Activated CD8-positive, alpha-beta memory T cell treated with anti-CD3 and anti-CD28 coated beads, Interleukin-2, amount 50 U/mL, for 4 hours (primary cell): ENCODE results near the gene DMWD.

Experiments
- DNase-seq: peaks from one replicate; pipeline ENCODE4 v3.0.0-alpha.2; 2020

The DMWD gene

DNA sequence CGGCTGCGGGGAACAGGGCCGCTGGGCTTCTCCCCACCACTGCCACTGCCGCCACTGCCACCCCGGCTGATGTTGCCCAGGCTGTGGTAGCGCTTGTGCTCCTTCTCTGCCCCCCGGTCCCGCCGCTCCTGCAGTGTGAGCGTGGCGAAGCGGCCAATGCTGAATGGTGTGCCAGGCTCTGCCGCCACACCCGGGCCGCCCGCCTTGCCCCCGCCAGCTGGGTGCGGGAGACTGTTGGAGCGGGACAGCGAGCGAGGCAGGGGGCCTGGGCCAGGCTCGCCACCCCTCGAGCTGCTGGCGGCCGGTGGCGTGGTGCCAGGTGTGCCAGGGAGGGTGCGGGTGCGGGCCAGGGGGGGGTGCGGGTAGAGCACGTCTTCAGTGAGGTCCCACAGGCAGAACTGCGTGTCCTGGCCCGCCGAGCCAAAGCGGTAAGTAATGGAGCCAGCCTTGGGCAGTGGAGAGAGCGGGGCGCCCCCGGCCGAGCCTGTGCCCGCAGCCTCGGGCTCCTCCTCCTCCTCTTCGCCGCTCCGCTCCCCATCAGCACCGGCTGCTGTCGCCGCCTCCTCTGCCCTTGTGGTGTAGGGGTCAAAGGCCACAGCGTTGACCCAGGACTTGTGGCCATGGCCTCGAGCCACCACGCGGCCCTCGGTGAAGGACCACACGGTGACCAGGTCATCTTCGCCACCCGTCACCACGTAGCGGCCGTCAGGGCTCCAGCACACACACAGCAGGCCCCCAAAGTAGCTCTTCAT lies 6.7 kb downstream of the DMWD start:
- no peak for DNase-seq

DNA sequence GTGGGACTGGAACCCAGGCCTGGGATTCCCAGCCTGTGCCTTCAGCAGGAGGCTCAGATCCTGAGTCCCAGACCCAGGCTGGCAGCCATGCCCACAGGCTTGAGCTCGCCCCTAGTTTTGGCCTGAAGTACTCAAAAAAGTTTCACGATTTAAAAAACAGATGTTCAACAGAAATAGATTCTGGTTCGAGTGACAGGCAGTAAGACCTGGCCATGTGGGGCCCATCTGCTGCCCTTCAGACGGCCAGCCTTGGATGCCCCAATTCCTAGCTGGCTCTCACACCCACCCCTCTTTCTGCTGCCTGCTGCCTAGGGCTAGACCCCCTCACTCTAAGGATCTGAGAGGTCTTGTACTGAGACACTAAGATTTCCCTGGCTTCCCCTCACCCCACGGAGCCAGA lies 7.5 kb downstream of the DMWD start:
- no peak for DNase-seq

DNA sequence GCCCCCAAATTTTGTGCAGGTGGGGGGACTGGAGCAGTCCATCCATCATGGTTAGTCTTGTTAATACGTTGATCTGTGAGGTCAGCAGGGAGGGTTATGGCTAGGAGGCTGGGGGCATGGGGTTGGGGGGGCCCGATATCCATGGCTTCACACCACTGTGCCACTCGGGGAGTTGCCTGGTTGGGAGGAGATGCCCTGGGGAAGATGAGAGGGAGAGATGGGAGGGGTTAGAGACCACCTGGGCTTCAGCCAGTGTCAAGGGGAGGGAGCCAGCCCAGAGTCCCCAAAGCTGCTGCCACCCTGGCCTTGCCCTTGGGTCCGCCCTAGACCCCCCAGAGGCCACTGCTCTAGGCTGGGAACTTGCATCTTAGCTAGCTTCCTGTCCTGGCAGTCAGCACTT lies 8.5 kb downstream of the DMWD start:
- no peak for DNase-seq

DNA sequence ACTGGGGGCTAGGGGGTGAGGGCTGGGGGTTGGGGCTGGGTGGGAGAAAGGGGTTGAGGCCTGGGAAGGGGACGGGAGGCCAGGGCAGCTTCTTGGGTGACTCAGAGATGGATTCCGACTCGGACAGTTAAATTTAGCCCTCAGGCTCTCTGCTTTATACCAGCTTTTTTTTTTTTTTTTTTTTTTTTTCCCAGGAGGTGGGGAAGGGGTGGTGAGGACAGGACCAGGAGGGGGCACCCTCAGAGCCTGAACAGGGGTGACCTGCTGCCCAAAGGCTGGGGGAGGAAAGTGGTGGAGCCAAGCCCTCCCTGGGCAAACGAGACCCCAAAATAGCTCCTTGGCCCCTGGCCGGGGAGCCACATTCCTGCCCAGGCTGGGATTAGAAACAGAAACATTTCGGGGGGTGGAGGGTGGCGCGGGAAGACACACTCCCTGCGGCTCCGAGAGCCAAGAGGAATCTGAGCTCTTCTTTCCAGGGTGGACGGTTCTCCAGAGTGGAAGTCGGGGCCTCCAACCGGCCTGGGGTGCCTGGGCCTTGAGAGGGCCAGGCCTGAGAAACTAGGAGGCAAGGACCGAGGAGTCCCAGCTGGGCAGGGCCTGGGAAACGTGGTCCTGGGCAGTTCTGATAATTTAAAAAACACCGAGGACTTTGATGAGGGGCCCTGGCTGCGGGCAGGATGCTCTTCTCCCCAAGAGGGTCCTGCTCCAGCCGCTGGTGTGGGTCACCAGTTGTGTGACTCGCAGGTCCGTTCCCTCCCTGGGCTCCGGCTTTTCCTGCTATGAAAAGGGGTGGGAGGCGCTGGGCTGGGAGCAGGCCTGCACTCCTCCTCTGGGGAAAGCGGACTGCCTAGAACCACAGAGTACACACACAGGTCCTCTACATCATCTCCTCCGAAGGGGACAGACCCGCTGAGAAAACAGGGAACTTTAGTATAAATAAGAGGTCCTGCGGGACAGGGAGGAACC lies 9.5 kb downstream of the DMWD start:
- no peak for DNase-seq

DNA sequence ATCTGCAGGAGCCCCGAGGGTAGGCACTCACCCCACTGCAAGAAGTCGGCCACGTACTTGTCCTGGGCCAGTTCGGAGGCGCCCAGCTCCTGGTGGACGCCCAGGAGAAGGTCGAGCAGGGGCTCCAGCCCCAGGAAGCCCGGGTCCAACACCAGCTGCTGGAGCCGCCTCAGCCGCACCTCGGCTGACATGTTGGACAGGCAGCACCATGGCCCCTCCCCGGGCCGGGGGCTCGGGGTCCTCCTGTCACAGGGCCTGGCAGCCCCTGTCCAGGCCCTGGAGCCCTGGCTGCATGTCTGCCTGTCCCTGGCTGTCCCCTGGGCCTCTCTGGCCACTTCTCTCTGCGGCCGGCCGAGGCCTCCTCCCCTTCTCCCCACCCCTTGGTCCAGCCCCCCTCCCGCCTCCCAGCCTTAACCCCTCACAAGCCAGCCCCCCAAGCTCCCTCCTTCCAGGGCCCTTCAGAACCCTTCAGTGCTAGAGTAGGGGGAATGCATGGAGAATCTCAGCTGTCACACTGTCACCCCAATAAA lies 10.4 kb downstream of the DMWD start, which contains the start of gene DMPK:
Gene DMPK (minus strand): TSS at position 329 of the 530 bp plus-strand sequence. CDS start 138 bp downstream, at position 191.
- no peak for DNase-seq

DNA sequence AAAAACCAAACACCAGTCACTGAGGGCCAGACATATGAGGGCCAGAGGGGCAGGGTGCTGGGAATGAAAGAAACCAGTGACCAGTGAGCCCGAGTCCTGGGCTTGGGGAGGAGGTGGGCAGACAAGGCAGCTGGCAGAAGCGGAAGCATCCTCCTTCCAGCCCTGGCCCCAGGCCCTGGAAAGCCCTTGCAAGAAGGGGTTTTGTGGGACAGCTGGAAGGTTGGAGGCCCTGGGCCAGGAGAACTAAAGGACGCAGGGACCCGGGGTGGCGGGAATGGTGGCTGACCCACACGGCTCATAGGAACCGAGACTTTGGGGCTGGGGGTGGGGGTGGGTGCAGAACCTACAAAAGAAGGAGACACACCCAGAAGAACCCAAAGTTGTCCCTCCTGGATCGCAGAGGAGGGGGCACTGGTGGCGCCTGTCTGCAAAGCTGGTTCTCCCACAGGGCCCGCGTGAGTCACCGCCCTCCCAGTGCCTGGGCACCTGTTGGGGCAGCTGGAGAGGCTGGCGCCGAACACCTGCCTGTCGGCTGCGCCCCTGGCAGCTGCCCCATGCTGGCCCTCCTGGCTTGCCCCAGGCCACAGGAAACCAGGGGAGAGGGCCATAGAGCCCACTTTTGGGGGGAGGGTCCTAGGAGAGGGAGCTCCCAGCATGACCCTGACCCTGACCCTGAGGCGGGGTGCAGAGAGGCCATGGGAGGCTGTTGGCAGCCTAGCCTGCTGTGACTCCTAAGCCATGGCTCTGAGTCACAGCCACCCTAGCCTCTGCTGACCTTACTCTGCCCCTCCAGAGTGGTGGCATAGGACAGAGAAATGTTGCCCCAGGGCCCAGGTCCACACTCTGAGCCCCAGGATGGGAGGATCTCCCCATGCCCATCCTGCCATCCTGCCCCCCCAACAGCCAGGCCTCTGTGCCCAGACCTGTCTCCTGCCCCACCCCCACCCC lies 11.2 kb downstream of the DMWD start:
- DNase-seq = no peak

DNA sequence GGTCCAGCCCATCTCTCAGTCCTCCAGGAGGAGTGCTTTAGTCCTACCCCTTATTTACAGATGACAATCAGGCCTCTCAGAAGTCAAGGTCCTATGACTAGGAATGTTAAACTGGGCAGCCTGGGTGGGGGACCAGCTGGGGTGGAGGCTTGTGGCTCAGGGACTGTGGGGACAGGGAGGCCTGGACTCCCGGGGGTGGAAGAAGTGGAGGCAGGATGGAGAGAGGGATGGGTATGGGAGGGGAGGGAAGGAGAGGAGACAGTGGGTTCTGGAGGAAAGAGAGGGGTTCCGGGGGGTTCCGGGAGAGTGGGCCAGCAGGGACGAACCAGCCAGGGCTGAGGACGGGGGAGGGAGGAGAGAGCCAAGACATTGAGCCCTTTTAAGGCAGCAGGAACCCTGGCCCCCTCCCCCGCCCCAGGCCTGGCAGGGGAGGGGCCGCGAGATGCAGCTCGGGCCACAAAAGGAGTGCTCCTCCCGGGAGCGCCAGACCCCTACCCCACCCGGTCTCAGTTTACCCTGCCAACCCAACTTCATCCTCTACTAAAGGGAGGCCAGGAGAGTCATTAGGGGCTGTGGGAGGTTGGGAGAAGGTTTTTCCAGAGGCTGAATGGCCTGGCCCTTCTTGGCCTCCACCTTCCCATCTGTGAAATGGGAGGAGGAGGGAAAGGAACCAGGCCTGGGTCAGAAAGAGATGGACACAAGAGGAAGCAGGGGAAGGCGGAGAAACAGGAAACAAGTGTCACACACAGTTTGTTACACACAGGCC lies 12.0 kb downstream of the DMWD start:
- DNase-seq = no peak

DNA sequence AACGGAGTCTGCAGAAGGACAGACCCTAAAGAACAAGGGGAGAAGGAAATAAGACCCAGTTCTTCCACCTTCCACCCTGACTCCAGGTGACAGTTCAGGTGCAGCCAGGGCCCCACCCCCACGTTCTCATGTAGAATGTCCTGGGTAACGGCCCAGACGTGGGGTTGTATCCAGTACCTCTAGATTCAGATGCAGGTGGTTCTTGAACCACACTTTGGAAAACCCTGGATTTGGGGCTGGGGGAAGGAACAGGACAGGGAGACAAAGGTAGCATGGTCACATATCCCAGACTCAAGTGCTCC lies 12.5 kb downstream of the DMWD start:
- DNase-seq = no peak

DNA sequence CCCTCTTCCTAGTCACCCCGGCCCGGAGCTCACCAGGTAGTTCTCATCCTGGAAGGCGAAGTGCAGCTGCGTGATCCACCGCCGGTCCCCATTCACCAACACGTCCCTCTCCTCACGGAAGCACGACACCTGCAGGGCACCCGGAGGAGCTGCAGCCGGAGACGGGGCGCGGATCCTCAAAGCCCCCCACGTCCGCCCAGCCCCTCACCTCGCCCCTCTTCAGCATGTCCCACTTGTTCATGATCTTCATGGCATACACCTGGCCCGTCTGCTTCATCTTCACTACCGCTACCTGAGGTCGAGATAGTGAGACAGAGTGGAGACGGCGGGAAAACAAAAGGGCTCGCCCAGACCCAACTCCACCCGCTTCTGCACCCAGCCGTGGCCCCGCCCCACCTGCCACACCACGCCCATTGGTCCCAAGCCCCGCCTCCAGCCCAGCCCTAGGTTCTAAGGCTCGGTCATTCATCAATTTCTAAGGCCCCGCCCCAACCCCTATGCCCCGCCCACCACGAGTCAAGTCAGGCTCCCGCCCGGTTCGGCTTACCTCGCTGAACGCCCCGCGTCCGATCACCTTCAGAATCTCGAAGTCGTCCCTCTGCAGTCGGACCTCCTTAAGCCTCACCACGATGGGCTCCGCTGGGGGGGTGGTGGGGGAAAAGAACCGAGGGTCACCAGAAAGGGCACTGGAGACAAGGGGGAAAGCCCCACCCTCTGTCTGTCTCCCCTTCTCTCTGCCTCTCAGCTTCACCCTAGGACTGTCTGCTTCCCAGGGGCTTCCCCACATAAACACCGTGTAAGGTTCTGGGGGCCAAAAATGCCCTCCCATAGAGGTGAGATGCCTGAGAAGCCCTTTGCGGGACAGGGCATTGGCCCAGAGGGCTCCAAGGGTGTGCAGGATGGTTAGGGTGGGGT lies 13.2 kb downstream of the DMWD start:
- DNase-seq = peak; percentile 77

DNA sequence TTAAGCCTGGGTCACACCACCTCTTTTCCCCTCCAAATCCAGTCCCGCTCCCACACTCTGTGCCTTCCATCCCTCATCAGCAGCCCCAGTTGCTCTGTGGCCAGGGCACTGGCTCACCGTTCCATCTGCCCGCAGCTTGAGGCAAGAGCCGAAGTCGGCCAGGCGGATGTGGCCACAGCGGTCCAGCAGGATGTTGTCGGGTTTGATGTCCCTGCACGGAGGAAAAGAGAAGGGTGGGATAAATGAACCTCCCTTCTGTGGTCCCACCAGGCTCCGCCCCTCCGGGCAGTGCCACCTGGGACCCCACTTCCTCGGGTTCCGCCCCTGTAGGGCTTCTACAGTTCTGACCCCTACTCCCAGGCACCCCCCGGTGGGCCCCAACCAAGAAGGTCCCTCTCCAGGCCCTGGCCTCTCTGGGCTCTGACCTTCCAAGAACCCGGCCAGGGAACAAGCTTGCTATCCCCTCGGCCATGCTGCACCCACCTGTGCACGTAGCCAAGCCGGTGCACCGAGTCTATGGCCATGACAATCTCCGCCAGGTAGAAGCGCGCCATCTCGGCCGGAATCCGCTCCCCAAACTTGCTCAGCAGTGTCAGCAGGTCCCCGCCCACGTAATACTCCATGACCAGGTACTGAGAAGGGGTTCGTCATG lies 14.5 kb downstream of the DMWD start:
- DNase-seq = no peak

DNA sequence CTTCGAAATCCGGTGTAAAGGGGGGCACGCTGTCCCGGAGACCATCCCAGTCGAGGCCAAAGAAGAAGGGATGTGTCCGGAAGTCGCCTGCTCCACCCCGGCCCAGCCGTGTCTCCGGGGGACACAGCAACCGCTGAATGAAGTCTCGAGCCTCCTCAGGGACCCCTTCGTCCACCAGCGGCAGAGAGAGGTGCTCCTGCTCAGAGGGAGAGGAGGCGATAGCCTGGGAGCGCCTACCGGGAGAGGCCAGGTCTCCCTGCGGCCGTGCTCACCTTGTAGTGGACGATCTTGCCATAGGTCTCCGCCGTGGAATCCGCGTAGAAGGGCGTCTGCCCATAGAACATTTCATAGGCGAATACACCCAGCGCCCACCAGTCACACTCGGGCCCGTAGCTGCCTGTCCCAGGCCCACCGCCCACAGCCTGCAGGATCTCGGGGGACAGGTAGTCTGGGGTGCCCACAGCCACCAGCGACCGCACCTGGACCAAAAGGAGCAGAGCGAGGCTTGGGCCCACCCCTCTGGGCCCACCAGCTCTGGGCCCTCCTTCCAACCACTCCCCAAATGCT lies 15.2 kb downstream of the DMWD start:
- DNase-seq = no peak

DNA sequence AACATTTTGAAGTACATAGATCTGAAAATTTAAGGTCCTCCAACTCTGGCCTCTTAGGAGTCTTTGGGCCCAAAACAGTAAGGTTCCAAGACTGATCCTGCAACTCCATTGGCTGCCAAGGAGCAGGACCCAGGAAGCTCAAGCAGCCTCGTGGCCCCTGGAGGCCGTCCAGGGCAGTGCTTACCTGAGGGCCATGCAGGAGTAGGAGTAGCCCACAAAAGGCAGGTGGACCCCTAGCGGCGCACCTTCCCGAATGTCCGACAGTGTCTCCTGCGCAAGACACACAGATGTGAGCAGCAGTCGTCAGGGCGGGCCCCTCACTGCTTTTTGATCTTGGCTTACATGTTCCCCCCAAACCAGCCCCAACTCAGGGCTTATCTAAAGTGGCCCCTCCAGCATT lies 17.9 kb downstream of the DMWD start:
- no peak for DNase-seq

DNA sequence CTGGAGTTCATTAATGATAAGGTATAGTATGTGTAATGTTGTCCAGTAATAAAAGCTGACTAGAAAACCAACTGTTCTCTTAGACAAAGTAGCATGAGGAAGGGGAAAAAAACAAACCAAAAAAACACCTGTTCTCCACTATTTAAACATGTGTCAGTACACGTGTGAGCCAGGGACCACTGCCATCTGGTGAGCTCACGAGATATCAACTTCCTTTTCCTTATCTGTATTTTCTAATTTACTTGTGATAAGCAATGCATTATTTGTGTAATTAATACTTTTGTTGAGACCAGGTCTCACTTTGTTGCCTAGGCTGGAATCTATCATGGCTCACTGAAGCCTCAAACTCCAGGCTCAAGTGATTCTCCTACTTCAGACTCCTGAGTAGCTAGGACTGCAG lies 19.3 kb downstream of the DMWD start:
- DNase-seq = no peak

DNA sequence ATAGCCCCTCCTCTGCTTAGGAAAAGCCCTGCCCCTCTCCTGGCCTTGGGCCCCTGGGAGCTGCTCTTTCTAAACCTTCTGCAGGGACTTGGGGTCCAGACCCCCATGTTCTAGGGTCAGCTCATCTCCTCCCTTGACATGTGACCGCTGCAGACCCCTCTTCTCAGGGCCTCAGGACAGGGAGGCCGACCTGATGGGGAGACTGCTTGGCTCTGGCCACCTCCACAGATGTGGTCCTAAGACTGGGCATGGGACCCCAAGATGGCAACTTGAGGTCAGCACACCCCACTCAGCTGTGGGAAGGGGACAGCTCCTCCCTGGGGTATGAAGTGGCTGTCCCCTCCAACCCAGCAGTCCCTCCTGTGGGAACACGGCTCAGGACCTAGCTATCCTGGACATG lies 19.7 kb downstream of the DMWD start:
- DNase-seq = no peak

DNA sequence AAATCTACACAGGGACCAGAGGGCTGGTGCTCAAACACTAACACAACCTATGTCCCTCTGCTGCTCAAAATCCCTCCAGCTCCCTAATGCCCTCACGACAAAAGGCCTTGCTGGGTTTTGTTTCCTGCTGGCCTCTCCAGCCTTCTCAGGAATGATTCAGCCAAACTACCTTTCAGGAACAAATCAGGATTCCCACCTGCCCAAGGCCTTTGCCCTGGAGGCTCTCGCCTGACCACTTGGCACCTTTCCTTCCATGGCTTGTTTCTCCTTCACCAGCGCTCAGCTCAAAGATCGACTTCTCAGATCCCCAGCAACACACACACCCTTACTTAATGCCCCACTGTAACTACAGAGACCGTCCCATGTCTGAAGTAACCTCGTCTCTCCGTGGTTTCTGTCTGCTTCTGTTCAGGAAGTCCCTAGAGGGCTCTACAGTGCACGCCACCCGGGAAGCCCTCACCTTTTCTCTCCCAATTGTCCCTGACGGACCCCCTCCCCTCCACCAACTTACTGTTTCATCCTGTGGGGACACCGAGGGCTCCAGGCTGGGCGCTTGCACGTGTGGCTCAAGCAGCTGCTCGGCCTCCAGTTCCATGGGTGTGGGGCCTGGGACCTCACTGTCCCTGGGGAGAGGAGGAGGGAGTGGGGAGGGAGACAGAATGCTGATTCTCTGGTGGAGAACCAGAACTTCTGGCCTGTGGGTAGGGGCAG lies 20.4 kb downstream of the DMWD start:
- DNase-seq = no peak

DNA sequence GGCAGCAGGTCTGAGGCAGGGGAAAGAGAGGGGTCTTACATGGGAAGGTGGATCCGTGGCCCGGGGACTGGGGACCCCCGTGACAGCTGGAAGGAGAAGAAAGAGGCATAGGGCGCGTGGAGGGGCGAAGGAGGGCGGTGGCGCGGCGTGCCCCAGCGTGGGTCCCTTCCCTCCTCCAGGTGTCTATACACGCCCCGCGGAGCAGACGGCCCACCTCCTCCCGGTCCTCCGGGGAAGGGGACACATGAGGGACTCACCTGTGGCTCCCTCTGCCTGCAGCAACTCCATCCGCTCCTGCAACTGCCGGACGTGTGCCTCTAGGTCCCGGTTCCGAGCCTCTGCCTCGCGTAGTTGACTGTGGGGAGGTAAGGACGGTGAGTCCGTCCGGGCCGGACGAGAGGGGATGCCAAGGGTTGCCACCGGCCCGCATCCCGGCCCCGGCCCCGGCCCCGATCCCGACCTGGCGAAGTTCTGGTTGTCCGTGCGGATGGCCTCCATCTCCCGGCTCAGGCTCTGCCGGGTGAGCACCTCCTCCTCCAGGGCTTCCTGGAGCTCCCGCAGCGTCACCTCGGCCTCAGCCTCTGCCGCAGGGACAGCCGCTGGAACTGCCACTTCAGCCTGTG lies 21.2 kb downstream of the DMWD start:
- DNase-seq = no peak

DNA sequence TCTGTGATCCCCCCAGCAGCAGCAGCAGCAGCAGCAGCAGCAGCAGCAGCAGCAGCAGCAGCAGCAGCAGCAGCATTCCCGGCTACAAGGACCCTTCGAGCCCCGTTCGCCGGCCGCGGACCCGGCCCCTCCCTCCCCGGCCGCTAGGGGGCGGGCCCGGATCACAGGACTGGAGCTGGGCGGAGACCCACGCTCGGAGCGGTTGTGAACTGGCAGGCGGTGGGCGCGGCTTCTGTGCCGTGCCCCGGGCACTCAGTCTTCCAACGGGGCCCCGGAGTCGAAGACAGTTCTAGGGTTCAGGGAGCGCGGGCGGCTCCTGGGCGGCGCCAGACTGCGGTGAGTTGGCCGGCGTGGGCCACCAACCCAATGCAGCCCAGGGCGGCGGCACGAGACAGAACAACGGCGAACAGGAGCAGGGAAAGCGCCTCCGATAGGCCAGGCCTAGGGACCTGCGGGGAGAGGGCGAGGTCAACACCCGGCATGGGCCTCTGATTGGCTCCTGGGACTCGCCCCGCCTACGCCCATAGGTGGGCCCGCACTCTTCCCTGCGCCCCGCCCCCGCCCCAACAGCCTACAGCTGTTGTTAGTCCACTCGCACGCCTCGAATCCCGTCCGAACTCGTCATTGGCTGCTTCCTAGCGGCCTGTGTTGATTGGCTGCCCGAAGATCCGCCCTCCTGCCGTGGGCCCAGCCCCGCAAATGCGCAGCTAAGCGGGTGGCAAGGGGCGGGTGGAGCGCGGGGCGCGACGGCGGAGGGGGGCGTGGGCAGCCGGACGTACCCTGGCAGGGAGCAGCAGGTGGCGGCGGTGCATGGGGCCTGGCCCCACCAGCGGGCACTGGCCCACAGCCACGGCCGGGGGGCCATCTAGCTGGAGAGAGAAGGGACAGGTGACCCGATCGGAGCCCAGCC lies 22.2 kb downstream of the DMWD start:
- peak; percentile 92 for DNase-seq

DNA sequence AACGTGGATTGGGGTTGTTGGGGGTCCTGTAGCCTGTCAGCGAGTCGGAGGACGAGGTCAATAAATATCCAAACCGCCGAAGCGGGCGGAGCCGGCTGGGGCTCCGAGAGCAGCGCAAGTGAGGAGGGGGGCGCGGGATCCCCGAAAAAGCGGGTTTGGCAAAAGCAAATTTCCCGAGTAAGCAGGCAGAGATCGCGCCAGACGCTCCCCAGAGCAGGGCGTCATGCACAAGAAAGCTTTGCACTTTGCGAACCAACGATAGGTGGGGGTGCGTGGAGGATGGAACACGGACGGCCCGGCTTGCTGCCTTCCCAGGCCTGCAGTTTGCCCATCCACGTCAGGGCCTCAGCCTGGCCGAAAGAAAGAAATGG lies 22.8 kb downstream of the DMWD start:
- DNase-seq = no peak
